Sigmoid colon (tissue), 7 donors: Measurements from ENCODE around the gene ADRB2. TPM values are rescaled to one million over a fixed set of nuclear protein-coding genes. Genes with fewer than 3 reads are reported as not detected.

Experiments used
- DNase-seq: peaks from one replicate; pipeline ENCODE4 v3.0.0-alpha.2; 2019
- H3K27ac ChIP-seq, 4 donors: fragments of 200-600 bp; sonication (generic); one replicate each; pipeline ENCODE4 v1.5.1; 2016 to 2019; ENCODE audit warnings: mild to moderate bottlenecking in 1 of 4
- H3K27me3 ChIP-seq, 3 donors: fragments of 200-600 bp; sonication (generic); one replicate each; pipeline ENCODE4 v1.5.1; 2019; ENCODE audit warnings: mild to moderate bottlenecking in 1 of 3
- H3K36me3 ChIP-seq, 4 donors: fragments of 200-600 bp; sonication (generic); one replicate each; pipeline ENCODE4 v1.5.1; 2016 to 2019
- H3K4me1 ChIP-seq, 4 donors: fragments of 200-600 bp; sonication (generic); one replicate each; pipeline ENCODE4 v1.5.1; 2017 to 2019
- H3K4me3 ChIP-seq, 4 donors: fragments of 200-600 bp; sonication (generic); one replicate each; pipeline ENCODE4 v1.5.1; 2017 to 2019; ENCODE audit warnings: mild to moderate bottlenecking in 2 of 4, moderate library complexity in 1 of 4
- H3K9me3 ChIP-seq, 4 donors: fragments of 200-600 bp in 3 of 4; sonication (generic) in 3 of 4; one replicate each; pipeline versions ENCODE4 v1.5.1 to v1.6.1; 2013 to 2019
- CTCF ChIP-seq, 4 experiments: fragments of 450-650 bp in 3 of 4; fragments of 200-600 bp in 1 of 4; IDR thresholded peaks; one replicate each; pipeline ENCODE4 v1.5.1; 2016 to 2019; ENCODE audit warnings: antibody characterized with exemption in 4 of 4, mild to moderate bottlenecking in 3 of 4, moderate library complexity in 2 of 4
- EP300 ChIP-seq, 4 donors: sonication (generic); formaldehyde crosslinking; IDR thresholded peaks; one replicate each; pipeline ENCODE4 v1.6.1; 2017; ENCODE audit warnings: antibody characterized with exemption in 4 of 4
- POLR2A ChIP-seq, 2 donors: fragments of 450-650 bp; IDR thresholded peaks; one replicate each; pipeline ENCODE4 v1.6.1; 2016; ENCODE audit warnings: antibody characterized with exemption in 2 of 2, mild to moderate bottlenecking in 2 of 2, moderate library complexity in 2 of 2
- POLR2AphosphoS5 ChIP-seq, 4 donors: sonication (generic); formaldehyde crosslinking; IDR thresholded peaks; one replicate each; pipeline ENCODE4 v1.6.1; 2017; ENCODE audit warnings: antibody characterized with exemption in 4 of 4
- WGBS, 2 donors: extraction: QIAGEN DNeasy Blood & Tissue Kit; methylation state at CpG; one replicate each; pipeline ENCODE4 v1.1.7; 2013; 5-methylcytosine and 5-hydroxymethylcytosine counted together
- intact Hi-C: fragments of 100-400 bp; cut with DNase I; formaldehyde crosslinking; loops from one replicate; pipeline ENCODE4 v1.15.1; 2023
- polyA plus RNA-seq, 3 donors: library from polyadenylated mRNA; stranded (reverse); fragments of 200-250 nt; gene quantifications; one replicate each; pipeline ENCODE4 v1.2.3, GENCODE V29; 2013
- total RNA-seq, 4 donors: library from RNA; depleted of rRNA; stranded (reverse); fragments of >200 nt; gene quantifications; one replicate each; pipeline ENCODE4 v1.1.0, GENCODE V29; 2016
- donor health status: healthy with polysubstance abuse.
- donor health status: Bipolar disorder and iron deficiency.
- donor health status: healthy.

Gene ADRB2
- total and polyA plus RNA-seq, 7 donors: 0.60 to 4.3 (median 2.3) TPM; not detected in 1

- intact Hi-C loops: no loop called here
- H3K27me3 ChIP-seq: no peaks in the 10 kb centered on the region
- no peaks in the 10 kb centered on the region for H3K4me1 ChIP-seq
- no peak overlapping the region for H3K4me3 ChIP-seq
- no peak overlapping the region for H3K27ac ChIP-seq
- no peaks in the 10 kb centered on the region for H3K9me3 ChIP-seq
- no peak for DNase-seq
- no peaks in the 10 kb centered on the region for H3K36me3 ChIP-seq
- TF ChIP-seq CTCF (IDR thresholded peaks at IDR 0.05) (no peak), POLR2A (IDR thresholded peaks at IDR 0.05) (no peak), EP300 (IDR thresholded peaks at IDR 0.05) (no peak), POLR2AphosphoS5 (IDR thresholded peaks at IDR 0.05) (no peak)
Measured at GRCh38 chr5:148791334-148791667, 35.1 kb upstream of the ADRB2 start.

GRCh38 chr5:148791696-148792095 is 34.7 kb upstream of the ADRB2 start:
- H3K36me3 ChIP-seq: no peaks in the 10 kb centered on the region
- H3K9me3 ChIP-seq: no peaks in the 10 kb centered on the region
- TF ChIP-seq POLR2AphosphoS5 (IDR thresholded peaks at IDR 0.05) (no peak), CTCF (IDR thresholded peaks at IDR 0.05) (no peak), POLR2A (IDR thresholded peaks at IDR 0.05) (no peak), EP300 (IDR thresholded peaks at IDR 0.05) (no peak)
- WGBS, 2 donors: 84 to 85% methylated on average over 2 of the region's 2 CpGs
- no peak for DNase-seq
- H3K4me1 ChIP-seq: no peaks in the 10 kb centered on the region
- no peaks in the 10 kb centered on the region for H3K27me3 ChIP-seq
- intact Hi-C loops: no loop called here
- no peak overlapping the region for H3K27ac ChIP-seq
- H3K4me3 ChIP-seq: no peak overlapping the region

- WGBS, 2 donors: 84 to 85% methylated on average over 4 of the region's 4 CpGs
- TF ChIP-seq CTCF (IDR thresholded peaks at IDR 0.05) (no peak), POLR2A (IDR thresholded peaks at IDR 0.05) (no peak), EP300 (IDR thresholded peaks at IDR 0.05) (no peak), POLR2AphosphoS5 (IDR thresholded peaks at IDR 0.05) (no peak)
- no peak for DNase-seq
- Histone ChIP-seq H3K36me3 (no peaks in the 10 kb centered on the region), H3K27me3 (no peaks in the 10 kb centered on the region), H3K4me3 (no peak overlapping the region), H3K9me3 (no peaks in the 10 kb centered on the region), H3K27ac (no peak overlapping the region), H3K4me1 (no peaks in the 10 kb centered on the region)
- intact Hi-C loops: no loop called here
Measured at GRCh38 chr5:148792744-148793143, 33.7 kb upstream of the ADRB2 start.

GRCh38 chr5:148793261-148793660 is 33.1 kb upstream of the ADRB2 start:
- Histone ChIP-seq H3K36me3 (no peaks in the 10 kb centered on the region), H3K27me3 (no peaks in the 10 kb centered on the region), H3K4me1 (no peaks in the 10 kb centered on the region), H3K27ac (no peak overlapping the region), H3K9me3 (no peaks in the 10 kb centered on the region), H3K4me3 (no peak overlapping the region)
- TF ChIP-seq POLR2AphosphoS5 (IDR thresholded peaks at IDR 0.05) (no peak), POLR2A (IDR thresholded peaks at IDR 0.05) (no peak), CTCF (IDR thresholded peaks at IDR 0.05) (no peak), EP300 (IDR thresholded peaks at IDR 0.05) (no peak)
- no peak for DNase-seq
- intact Hi-C loops: no loop called here

GRCh38 chr5:148794275-148794674 is 32.1 kb upstream of the ADRB2 start:
- no peak for TF ChIP-seq POLR2A (IDR thresholded peaks at IDR 0.05)
- no peak for TF ChIP-seq POLR2AphosphoS5 (IDR thresholded peaks at IDR 0.05)
- intact Hi-C loops: no loop called here
- DNase-seq: no peak
- Histone ChIP-seq H3K27me3 (no peaks in the 10 kb centered on the region), H3K27ac (no peak overlapping the region), H3K36me3 (no peaks in the 10 kb centered on the region), H3K9me3 (no peaks in the 10 kb centered on the region), H3K4me3 (no peak overlapping the region), H3K4me1 (no peaks in the 10 kb centered on the region)
- 97% methylated on average over 1 of the region's 1 CpG for WGBS, 2 donors
